HEK293 (cell line): Measurements from ENCODE around the gene VAT1L.

Source experiments
- CTCF ChIA-PET: fragments of 350-600 bp; formaldehyde crosslinking; extraction: SDS; loops from one replicate; lab custom pipeline; 2021; ENCODE audit warnings: antibody characterized with exemption; lab: Yijun Ruan, JAX
- POLR2A ChIA-PET: fragments of 300-600 bp; formaldehyde crosslinking; extraction: SDS; loops from one replicate; lab custom pipeline; 2020; ENCODE audit warnings: antibody characterized with exemption, inconsistent platforms; lab: Yijun Ruan, JAX
- H3K27ac ChIP-seq: fragments of 200-500 bp; sonication (Bioruptor generic); 2 replicates; pipeline ENCODE4 v1.5.1; 2014; ENCODE audit warnings: low read depth, low read length, control low read depth, inconsistent platforms; ENCODE audit errors: extremely low read depth
- H3K36me3 ChIP-seq, 2 experiments: fragments of 200-500 bp in 1 of 2; sonication (Bioruptor generic) in 1 of 2; 1 replicate in 1 of 2; 2 replicates in 1 of 2; pipeline ENCODE4 v1.5.1; 2014 to 2017; ENCODE audit warnings: inconsistent platforms in 2 of 2, low read length in 2 of 2; ENCODE audit not compliant: control insufficient read depth in 2 of 2, insufficient read depth in 1 of 2
- H3K4me1 ChIP-seq: fragments of 200-500 bp; sonication (Bioruptor generic); 2 replicates; pipeline ENCODE4 v1.5.1; 2014; ENCODE audit warnings: mild to moderate bottlenecking, low read length, inconsistent platforms; ENCODE audit not compliant: control insufficient read depth, insufficient read depth
- H3K4me3 ChIP-seq: 2 replicates; pipeline ENCODE4 v1.5.1; 2011; ENCODE audit warnings: low read depth, mild to moderate bottlenecking, control low read depth, low read length, moderate library complexity
- H3K9me3 ChIP-seq: fragments of 200-500 bp; sonication (Bioruptor generic); 2 replicates; pipeline ENCODE4 v1.5.1; 2014; ENCODE audit warnings: low read depth, low read length, inconsistent platforms; ENCODE audit not compliant: control insufficient read depth, insufficient read depth
- BCL11A ChIP-seq: fragments of 450-650 bp; formaldehyde crosslinking; IDR thresholded peaks from 2 replicates; pipeline ENCODE4 v1.5.1; 2016; ENCODE audit warnings: low read depth, missing biosample characterization, missing genetic modification characterization
- BCL11B ChIP-seq: fragments of 450-650 bp; formaldehyde crosslinking; IDR thresholded peaks from 2 replicates; pipeline ENCODE4 v1.5.1; 2016; ENCODE audit warnings: low read depth, missing biosample characterization, missing genetic modification characterization
- EGR2 ChIP-seq: fragments of 450-650 bp; formaldehyde crosslinking; IDR thresholded peaks from 2 replicates; pipeline ENCODE4 v1.5.1; 2016; ENCODE audit warnings: low read depth, missing biosample characterization, missing genetic modification characterization
- PRDM1 ChIP-seq: fragments of 450-650 bp; formaldehyde crosslinking; IDR thresholded peaks from 2 replicates; pipeline ENCODE4; 2016; ENCODE audit warnings: missing biosample characterization, missing genetic modification characterization
- SP3 ChIP-seq: fragments of 450-650 bp; formaldehyde crosslinking; IDR thresholded peaks from 2 replicates; pipeline ENCODE4 v1.5.1; 2016; ENCODE audit warnings: missing biosample characterization, missing genetic modification characterization
- TSHZ1 ChIP-seq: fragments of 450-650 bp; formaldehyde crosslinking; IDR thresholded peaks from 2 replicates; pipeline ENCODE4 v1.5.1; 2016; ENCODE audit warnings: missing biosample characterization, missing genetic modification characterization, borderline replicate concordance
- YY1 ChIP-seq: fragments of 450-650 bp; formaldehyde crosslinking; IDR thresholded peaks from 2 replicates; pipeline ENCODE4 v1.5.1; 2018; ENCODE audit warnings: missing biosample characterization, missing genetic modification characterization
- ZBTB8A ChIP-seq: fragments of 450-650 bp; formaldehyde crosslinking; IDR thresholded peaks from 2 replicates; pipeline ENCODE4 v1.5.1; 2016; ENCODE audit warnings: missing biosample characterization, missing genetic modification characterization
- ZEB2 ChIP-seq: fragments of 450-650 bp; formaldehyde crosslinking; IDR thresholded peaks from 2 replicates; pipeline ENCODE4 v1.5.1; 2016; ENCODE audit warnings: missing biosample characterization, missing genetic modification characterization
- ZFHX2 ChIP-seq: fragments of 450-650 bp; formaldehyde crosslinking; conservative IDR thresholded peaks from 2 replicates; pipeline ENCODE4 v1.5.1; 2016; ENCODE audit warnings: missing biosample characterization, missing genetic modification characterization
- ZNF114 ChIP-seq: fragments of 450-650 bp; formaldehyde crosslinking; IDR thresholded peaks from 2 replicates; pipeline ENCODE4 v1.5.0; 2017; ENCODE audit warnings: missing biosample characterization, missing genetic modification characterization
- ZNF132 ChIP-seq: fragments of 450-650 bp; formaldehyde crosslinking; IDR thresholded peaks from 2 replicates; pipeline ENCODE4 v1.5.1; 2017; ENCODE audit warnings: missing biosample characterization, missing genetic modification characterization, borderline replicate concordance
- ZNF133 ChIP-seq: fragments of 450-650 bp; formaldehyde crosslinking; IDR thresholded peaks from 2 replicates; pipeline ENCODE4 v1.5.1; 2016; ENCODE audit warnings: missing biosample characterization, missing genetic modification characterization
- ZNF138 ChIP-seq: fragments of 450-650 bp; formaldehyde crosslinking; IDR thresholded peaks from 2 replicates; pipeline ENCODE4 v1.5.1; 2016; ENCODE audit warnings: missing biosample characterization, missing genetic modification characterization, borderline replicate concordance
- ZNF157 ChIP-seq: fragments of 450-650 bp; formaldehyde crosslinking; IDR thresholded peaks from 2 replicates; pipeline ENCODE4 v1.5.1; 2016; ENCODE audit warnings: missing biosample characterization, missing genetic modification characterization
- ZNF169 ChIP-seq: fragments of 450-650 bp; formaldehyde crosslinking; IDR thresholded peaks from 2 replicates; pipeline ENCODE4 v1.5.1; 2016; ENCODE audit warnings: missing biosample characterization, missing genetic modification characterization
- ZNF174 ChIP-seq: fragments of 450-650 bp; formaldehyde crosslinking; IDR thresholded peaks from 2 replicates; pipeline ENCODE4 v1.5.0; 2017; ENCODE audit warnings: missing biosample characterization, mild to moderate bottlenecking, missing genetic modification characterization
- ZNF274 ChIP-seq, 2 experiments: fragments of 200-500 bp in 1 of 2; fragments of 450-650 bp in 1 of 2; sonication (Bioruptor generic) in 1 of 2; formaldehyde crosslinking in 1 of 2; IDR thresholded peaks; 2 replicates each; pipeline versions ENCODE4 v1.5.1 to v1.6.1; 2014 to 2016; ENCODE audit warnings: borderline replicate concordance in 1 of 2, inconsistent platforms in 1 of 2, low read length in 1 of 2, missing biosample characterization in 1 of 2, missing genetic modification characterization in 1 of 2
- ZNF292 ChIP-seq: fragments of 450-650 bp; formaldehyde crosslinking; IDR thresholded peaks from 2 replicates; pipeline ENCODE4 v1.5.1; 2016; ENCODE audit warnings: low read depth, missing biosample characterization, missing genetic modification characterization, borderline replicate concordance
- ZNF302 ChIP-seq: fragments of 450-650 bp; formaldehyde crosslinking; IDR thresholded peaks from 2 replicates; pipeline ENCODE4 v1.5.1; 2016; ENCODE audit warnings: missing biosample characterization, missing genetic modification characterization, low read depth
- ZNF529 ChIP-seq: fragments of 450-650 bp; formaldehyde crosslinking; IDR thresholded peaks from 2 replicates; pipeline ENCODE4 v1.5.1; 2017; ENCODE audit warnings: missing genetic modification characterization, missing biosample characterization; ENCODE audit not compliant: insufficient replicate concordance
- ZNF610 ChIP-seq: fragments of 450-650 bp; formaldehyde crosslinking; IDR thresholded peaks from 2 replicates; pipeline ENCODE4 v1.5.1; 2016; ENCODE audit warnings: missing biosample characterization, missing genetic modification characterization, borderline replicate concordance
- ZNF629 ChIP-seq: fragments of 450-650 bp; formaldehyde crosslinking; IDR thresholded peaks from 2 replicates; pipeline ENCODE4 v1.5.1; 2017; ENCODE audit warnings: missing biosample characterization, missing genetic modification characterization
- ZNF639 ChIP-seq: fragments of 450-650 bp; formaldehyde crosslinking; IDR thresholded peaks from 2 replicates; pipeline ENCODE4 v1.5.1; 2016; ENCODE audit warnings: missing biosample characterization, missing genetic modification characterization
- ZNF670 ChIP-seq: fragments of 450-650 bp; formaldehyde crosslinking; IDR thresholded peaks from 2 replicates; pipeline ENCODE4 v1.5.1; 2016; ENCODE audit warnings: missing biosample characterization, missing genetic modification characterization, low read depth
- ZNF701 ChIP-seq: fragments of 450-650 bp; formaldehyde crosslinking; IDR thresholded peaks from 2 replicates; pipeline ENCODE4 v1.5.1; 2016; ENCODE audit warnings: missing biosample characterization, missing genetic modification characterization
- ZNF777 ChIP-seq: fragments of 450-650 bp; formaldehyde crosslinking; IDR thresholded peaks from 2 replicates; pipeline ENCODE4 v1.5.1; 2017; ENCODE audit warnings: missing biosample characterization, missing genetic modification characterization, borderline replicate concordance
- ZNF830 ChIP-seq: fragments of 450-650 bp; IDR thresholded peaks from 2 replicates; pipeline ENCODE4 v1.5.0; 2018; ENCODE audit warnings: missing biosample characterization, missing genetic modification characterization, low read depth, mild to moderate bottlenecking, moderate library complexity
- ZSCAN16 ChIP-seq: fragments of 450-650 bp; formaldehyde crosslinking; IDR thresholded peaks from 2 replicates; pipeline ENCODE4 v1.5.1; 2016; ENCODE audit warnings: missing biosample characterization, missing genetic modification characterization
- ZSCAN18 ChIP-seq: fragments of 450-650 bp; formaldehyde crosslinking; IDR thresholded peaks from 2 replicates; pipeline ENCODE4 v1.5.1; 2016; ENCODE audit warnings: missing biosample characterization, missing genetic modification characterization
- TF ChIP-seq, protein P1 (sequence below): fragments of 450-650 bp; formaldehyde crosslinking; IDR thresholded peaks from 2 replicates; pipeline ENCODE4 v1.5.1; 2016; ENCODE audit warnings: missing biosample characterization, missing genetic modification characterization

Gene VAT1L

DNA sequence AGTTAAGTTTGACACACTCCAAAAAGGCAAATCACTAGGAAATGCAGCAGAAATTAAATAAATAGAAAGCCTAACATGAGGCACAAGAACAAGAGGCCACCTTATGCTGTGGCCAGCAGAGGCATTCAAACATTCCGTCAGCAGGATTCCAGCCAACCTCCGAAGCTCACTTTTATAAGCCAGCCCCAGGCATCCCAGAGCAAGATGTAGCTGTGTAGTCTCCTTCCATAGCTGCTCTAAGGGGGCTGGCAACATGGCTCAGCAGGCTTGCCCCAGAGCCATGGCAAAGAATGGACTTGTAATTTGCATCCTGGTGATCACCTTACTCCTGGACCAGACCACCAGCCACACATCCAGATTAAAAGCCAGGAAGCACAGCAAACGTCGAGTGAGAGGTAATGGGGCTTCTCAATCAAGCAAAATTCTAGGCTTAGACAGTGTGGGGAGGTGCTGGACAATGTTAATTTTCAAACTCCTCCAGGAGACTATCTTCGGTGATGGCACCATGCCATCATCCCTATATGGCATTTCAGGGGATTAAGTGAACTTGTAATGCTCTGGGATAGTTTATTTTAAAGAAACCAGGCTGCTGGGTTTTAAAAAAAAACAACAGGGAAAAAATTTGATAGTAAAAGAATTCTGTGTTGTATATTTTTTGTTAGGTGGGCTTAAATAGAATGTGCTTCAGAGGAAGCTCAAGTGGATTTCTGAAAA lies 234.1 kb downstream of the VAT1L start, which contains the start of gene CLEC3A:
TSS of gene CLEC3A (plus strand) at position 202 of the 714 bp plus-strand sequence. CDS start at position 281, 79 bp downstream.
- H3K4me3 ChIP-seq: no peak within 1 kb of the TSS
- H3K27ac ChIP-seq: no peak within 1 kb of the TSS
- TF ChIP-seq, protein P1, sequence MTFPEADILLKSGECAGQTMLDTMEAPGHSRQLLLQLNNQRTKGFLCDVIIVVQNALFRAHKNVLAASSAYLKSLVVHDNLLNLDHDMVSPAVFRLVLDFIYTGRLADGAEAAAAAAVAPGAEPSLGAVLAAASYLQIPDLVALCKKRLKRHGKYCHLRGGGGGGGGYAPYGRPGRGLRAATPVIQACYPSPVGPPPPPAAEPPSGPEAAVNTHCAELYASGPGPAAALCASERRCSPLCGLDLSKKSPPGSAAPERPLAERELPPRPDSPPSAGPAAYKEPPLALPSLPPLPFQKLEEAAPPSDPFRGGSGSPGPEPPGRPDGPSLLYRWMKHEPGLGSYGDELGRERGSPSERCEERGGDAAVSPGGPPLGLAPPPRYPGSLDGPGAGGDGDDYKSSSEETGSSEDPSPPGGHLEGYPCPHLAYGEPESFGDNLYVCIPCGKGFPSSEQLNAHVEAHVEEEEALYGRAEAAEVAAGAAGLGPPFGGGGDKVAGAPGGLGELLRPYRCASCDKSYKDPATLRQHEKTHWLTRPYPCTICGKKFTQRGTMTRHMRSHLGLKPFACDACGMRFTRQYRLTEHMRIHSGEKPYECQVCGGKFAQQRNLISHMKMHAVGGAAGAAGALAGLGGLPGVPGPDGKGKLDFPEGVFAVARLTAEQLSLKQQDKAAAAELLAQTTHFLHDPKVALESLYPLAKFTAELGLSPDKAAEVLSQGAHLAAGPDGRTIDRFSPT: no peak
- TF ChIP-seq ZNF274 (IDR thresholded peaks at IDR 0.05; ENCODE audit: low read length) (no peak), ZNF274 (tag by site-specific recombination; IDR thresholded peaks at IDR 0.05; ENCODE audit: borderline replicate concordance) (no peak), ZNF138 (tag by site-specific recombination) (no peak), ZEB2 (tag by site-specific recombination) (no peak), ZNF302 (tag by site-specific recombination) (no peak), SP3 (tag by site-specific recombination) (no peak), ZNF114 (tag by site-specific recombination) (no peak)
- H3K4me1 ChIP-seq: no peaks in the 10 kb centered on the region
- no peaks in the 10 kb centered on the region for H3K36me3 ChIP-seq
- ChIA-PET CTCF (interaction anchor here (0.6 to 0.7 kb wide), 2 partner anchors 18 to 300 kb away, joined by 3 read pairs; partner anchors contain the start of gene NUDT7), POLR2A (no interaction called here)
- H3K9me3 ChIP-seq: no peaks in the 10 kb centered on the region

GRCh38 chr16:78024159-78024558 lies 235.8 kb downstream of the VAT1L start:
- H3K4me1 ChIP-seq: no peaks in the 10 kb centered on the region
- POLR2A ChIA-PET: no interaction called here

GRCh38 chr16:78025631-78026030 lies 237.3 kb downstream of the VAT1L start:
- Histone ChIP-seq H3K27ac (no peak overlapping the region), H3K4me3 (no peak overlapping the region), H3K4me1 (no peaks in the 10 kb centered on the region), H3K9me3 (no peaks in the 10 kb centered on the region), H3K36me3 (no peaks in the 10 kb centered on the region)
- ChIA-PET POLR2A (no interaction called here), CTCF (interaction anchor here (0.6 to 2.0 kb wide), 3 partner anchors 19 to 794 kb away, joined by 3 to 11 read pairs (median 4); no protein-coding TSS in a partner anchor)
- TF ChIP-seq TSHZ1 (tag by site-specific recombination) (no peak), SP3 (tag by site-specific recombination) (no peak), ZSCAN18 (no peak), ZNF639 (tag by site-specific recombination) (no peak), ZNF174 (tag by site-specific recombination) (no peak), ZNF629 (tag by site-specific recombination) (no peak), ZBTB8A (tag by site-specific recombination) (no peak), ZNF610 (tag by site-specific recombination) (no peak), ZNF830 (tag by site-specific recombination) (no peak)

More at GRCh38 chr16:78024159-78024558, 235.8 kb downstream of the VAT1L start:
- CTCF ChIA-PET: interaction anchor here (0.6 kb wide), 1 partner anchor 425 kb away, joined by 3 read pairs; no protein-coding TSS in a partner anchor
- Histone ChIP-seq H3K27ac (no peak overlapping the region), H3K4me3 (no peak overlapping the region), H3K9me3 (no peaks in the 10 kb centered on the region), H3K36me3 (no peaks in the 10 kb centered on the region)
- TF ChIP-seq BCL11A (tag by site-specific recombination) (no peak), YY1 (tag by site-specific recombination) (no peak), ZSCAN16 (tag by site-specific recombination) (no peak), ZNF132 (no peak), ZNF302 (tag by site-specific recombination) (no peak), EGR2 (tag by site-specific recombination) (peak; percentile 94), ZNF670 (tag by site-specific recombination) (no peak), ZNF777 (tag by site-specific recombination) (no peak), ZNF292 (tag by site-specific recombination) (no peak), BCL11B (tag by site-specific recombination) (no peak), ZNF169 (tag by site-specific recombination) (no peak), ZNF701 (tag by site-specific recombination) (no peak), PRDM1 (tag by site-specific recombination) (no peak), ZNF133 (tag by site-specific recombination) (no peak), ZNF157 (tag by site-specific recombination) (no peak), ZNF529 (tag by site-specific recombination) (no peak), ZFHX2 (tag by site-specific recombination) (peak; percentile 96)
